H1 (cell line): ENCODE measurements around the gene ATXN2. TPM values are rescaled to one million over a fixed set of nuclear protein-coding genes. Genes with fewer than 3 reads are reported as not detected.

Source experiments
- BCL11A ChIP-seq, 2 experiments: IDR thresholded peaks; one replicate each; pipeline ENCODE4 v1.6.1; 2011; ENCODE audit warnings: low read depth in 2 of 2, low read length in 2 of 2, mild to moderate bottlenecking in 2 of 2
- BRCA1 ChIP-seq: IDR thresholded peaks from 2 replicates; pipeline ENCODE4 v1.6.1; 2012; ENCODE audit warnings: low read depth, low read length, improper control_type of control experiment
- CHD1 ChIP-seq: IDR thresholded peaks from 2 replicates; pipeline ENCODE4 v1.6.1; 2012; ENCODE audit warnings: low read depth, low read length, improper control_type of control experiment
- CHD7 ChIP-seq: fragments of 300-600 bp; sonication (generic); IDR thresholded peaks from 2 replicates; pipeline ENCODE4 v1.7.1; 2012; ENCODE audit warnings: low read length, moderate library complexity, mild to moderate bottlenecking, inconsistent platforms; ENCODE audit not compliant: insufficient replicate concordance
- JUN ChIP-seq: IDR thresholded peaks from 2 replicates; pipeline ENCODE4 v1.6.1; 2011; ENCODE audit warnings: low read depth, mild to moderate bottlenecking, improper control_type of control experiment, low read length
- KDM1A ChIP-seq: fragments of 200-600, 300-600 bp; sonication (generic); IDR thresholded peaks from 2 replicates; pipeline ENCODE4 v1.7.1; 2016; ENCODE audit warnings: mild to moderate bottlenecking, low read length, borderline replicate concordance
- KDM5A ChIP-seq: fragments of 200-600 bp; IDR thresholded peaks from 2 replicates; pipeline ENCODE4 v1.7.1; 2012; ENCODE audit warnings: mild to moderate bottlenecking, low read length, inconsistent platforms, mixed read lengths
- RFX5 ChIP-seq: IDR thresholded peaks from 2 replicates; pipeline ENCODE4 v1.6.1; 2011; ENCODE audit warnings: low read depth, low read length, improper control_type of control experiment, borderline replicate concordance
- TAF7 ChIP-seq: optimal IDR thresholded peaks from 2 replicates; pipeline ENCODE3; 2011; ENCODE audit warnings: low read depth, mild to moderate bottlenecking, inconsistent platforms, low read length, moderate library complexity, borderline replicate concordance
- USF2 ChIP-seq: IDR thresholded peaks from 2 replicates; pipeline ENCODE4 v1.6.1; 2011; ENCODE audit warnings: low read length, improper control_type of control experiment
- polyA plus RNA-seq, 7 experiments: library from polyadenylated mRNA; depleted of rRNA in 3 of 7; stranded (reverse) in 5 of 7; unstranded in 2 of 7; fragments of >200 nt in 5 of 7; fragments of 200-250 nt in 2 of 7; gene quantifications; 1 replicate in 5 of 7; 2 replicates in 1 of 7; 4 replicates in 1 of 7; pipeline versions ENCODE4 v1.2.1 to v1.2.3, GENCODE V29; 2011 to 2013; ENCODE audit warnings: missing spikeins in 2 of 7, mixed read lengths in 2 of 7
- total RNA-seq: library from RNA; stranded (reverse); fragmentation: NEBNext Ultra II Directional; extraction: Animal tissue kit (Norgen Biotek cat#: 25700); gene quantifications from 2 replicates; pipeline ENCODE4 v1.2.1, GENCODE V29; 2021

The ATXN2 gene
- total and polyA plus RNA-seq, 2 of the 8 experiments (the other 6 are each of a cell fraction or from before 2014, with no cell fraction given) = 46.6 to 80.7 TPM

DNA sequence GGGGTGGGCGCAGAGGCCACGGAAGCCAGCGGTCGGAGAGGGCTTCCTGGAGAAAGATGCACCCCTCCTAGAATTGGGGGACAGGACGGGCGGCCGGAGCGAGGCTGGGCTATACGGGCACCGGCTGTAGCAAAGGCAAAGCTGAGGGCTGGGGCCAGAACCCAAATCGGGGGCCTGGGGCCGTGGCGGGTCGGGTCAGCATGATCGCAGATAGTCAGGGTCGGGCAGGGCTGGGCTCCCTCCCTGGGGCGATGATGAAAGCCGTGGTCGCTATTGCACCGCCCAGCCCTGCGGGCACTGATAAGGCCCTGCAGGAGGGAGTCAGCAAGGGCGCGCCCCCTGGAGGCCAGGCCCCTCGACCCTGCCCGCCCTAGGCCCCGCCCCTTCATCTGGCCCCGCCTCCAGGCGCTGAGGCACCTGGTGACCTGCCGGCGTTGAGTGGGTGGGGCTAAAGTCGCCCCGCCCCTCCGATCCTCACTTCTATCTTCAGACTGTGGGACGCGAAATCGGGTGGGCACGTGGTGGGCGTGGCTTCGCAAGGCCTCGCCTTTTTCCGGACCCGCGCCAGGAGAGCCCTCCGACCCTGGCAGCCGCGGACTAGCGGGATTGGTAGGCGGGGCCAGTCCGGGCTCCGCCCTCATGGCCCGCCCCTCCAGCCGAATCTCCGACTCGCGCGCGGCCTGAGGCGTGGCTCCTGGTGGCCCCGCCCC is 193.8 kb downstream of the ATXN2 start (continued):
- TF ChIP-seq RFX5 (no peak), CHD1 (no peak), BRCA1 (no peak), BCL11A (IDR thresholded peaks at IDR 0.05; ENCODE audit: low read depth in 2 of 2, low read length in 2 of 2) (no peak), CHD7 (no peak), USF2 (peak; percentile 84), JUN (no peak), KDM5A (no peak), KDM1A (no peak), TAF7 (no peak)
